K562 (cell line): Measurements from ENCODE around the gene POR. TPM values are rescaled to one million over a fixed set of nuclear protein-coding genes. Genes with fewer than 3 reads are reported as not detected.

Experiments used
- ATAC-seq: fragments of 200-7000 bp; cut with Tn5 transposase; 3 replicates; pipeline ENCODE4 v1.9.1; 2020; ENCODE audit warnings: moderate library complexity
- BruUV-seq: library from RNA; stranded (reverse); fragments of 400-500 nt; replicated peaks from 2 replicates; lab custom pipeline; 2021; lab: Mats Ljungman, UMichigan
- CTCF ChIA-PET: fragments of 300-600 bp; formaldehyde crosslinking; extraction: SDS; loops from one replicate; lab custom pipeline; 2021; ENCODE audit warnings: low intra/inter-chr PET ratio; lab: Yijun Ruan, JAX
- POLR2A ChIA-PET: fragments of 300-600, 350-650 bp; sonication (Branson Sonifier 250); formaldehyde crosslinking; extraction: SDS; loops from one replicate; lab custom pipeline; 2021; ENCODE audit warnings: antibody characterized with exemption, inconsistent platforms; lab: Yijun Ruan, JAX
- DNase-seq, 4 experiments: peaks; one replicate each; pipeline versions ENCODE4 v3.0.0 to v3.0.0-alpha.2; 2011 to 2018; ENCODE audit warnings: low spot score in 3 of 4, mixed read lengths in 3 of 4; ENCODE audit errors: extremely low read depth in 1 of 4
- FAIRE-seq: peaks from 2 replicates; lab custom pipeline; 2011; peaks lifted over from hg19 to GRCh38; lab: Jason Lieb, UNC
- H2AFZ ChIP-seq: 2 replicates; pipeline ENCODE4 v1.6.0; 2011; ENCODE audit warnings: low read depth, low read length, control low read depth, inconsistent platforms
- H3K27ac ChIP-seq: fragments of 200-600 bp; 3 replicates; pipeline ENCODE4 v1.8.0; 2011; ENCODE audit warnings: low read depth, mild to moderate bottlenecking, control low read depth, inconsistent platforms, low read length, moderate library complexity, mixed read lengths; ENCODE audit errors: extremely low read depth
- H3K27me3 ChIP-seq, 2 experiments: fragments of 300-600 bp in 1 of 2; 2 replicates in 1 of 2; 3 replicates in 1 of 2; pipeline versions ENCODE4 v1.6.0 to v1.8.0; 2011; ENCODE audit warnings: inconsistent platforms in 2 of 2, low read length in 2 of 2, mild to moderate bottlenecking in 1 of 2, mixed read lengths in 1 of 2, moderate library complexity in 1 of 2; ENCODE audit not compliant: control insufficient read depth in 2 of 2, insufficient read depth in 2 of 2
- H3K36me3 ChIP-seq: fragments of 300-600 bp; 3 replicates; pipeline ENCODE4 v1.8.0; 2011; ENCODE audit warnings: mild to moderate bottlenecking, low read length, inconsistent platforms; ENCODE audit not compliant: control insufficient read depth, insufficient read depth
- H3K4me1 ChIP-seq, 2 experiments: fragments of 200-600 bp in 1 of 2; replicated peaks in 1 of 2; 2 replicates in 1 of 2; 3 replicates in 1 of 2; pipeline versions ENCODE4 v1.5.1 to v1.8.0; 2011; ENCODE audit warnings: inconsistent platforms in 2 of 2, low read length in 2 of 2, mild to moderate bottlenecking in 1 of 2, mixed read lengths in 1 of 2, moderate library complexity in 1 of 2; ENCODE audit not compliant: control insufficient read depth in 2 of 2, insufficient read depth in 2 of 2
- H3K4me2 ChIP-seq: 2 replicates; pipeline ENCODE4 v1.6.1; 2011; ENCODE audit warnings: low read length, control low read depth, inconsistent platforms, mixed read lengths; ENCODE audit not compliant: insufficient read depth
- H3K4me3 ChIP-seq: fragments of 200-600 bp; sonication (generic), shearing (Covaris generic); 2 replicates; pipeline ENCODE4 v1.5.1; 2016; ENCODE audit warnings: control low read depth, inconsistent platforms
- H3K79me2 ChIP-seq: fragments of 200-600 bp; 3 replicates; pipeline ENCODE4 v1.8.0; 2011; ENCODE audit warnings: low read length, inconsistent platforms; ENCODE audit not compliant: control insufficient read depth, insufficient read depth
- H3K9ac ChIP-seq, 2 experiments: 2 replicates each; pipeline versions ENCODE4 v1.6.0 to v1.6.1; 2011; ENCODE audit warnings: low read depth in 2 of 2, low read length in 2 of 2, control low read depth in 1 of 2, inconsistent platforms in 1 of 2, mild to moderate bottlenecking in 1 of 2, mixed read lengths in 1 of 2; ENCODE audit not compliant: insufficient read depth in 1 of 2
- H3K9me1 ChIP-seq: one replicate; pipeline ENCODE4 v1.6.0; 2011; ENCODE audit warnings: inconsistent platforms, mild to moderate bottlenecking, low read length, moderate library complexity; ENCODE audit not compliant: control insufficient read depth, insufficient read depth
- H3K9me3 ChIP-seq: replicated peaks from 2 replicates; pipeline ENCODE4 v1.5.1; 2011; ENCODE audit warnings: low read depth, low read length, inconsistent platforms; ENCODE audit not compliant: control insufficient read depth, insufficient read depth
- H4K20me1 ChIP-seq: replicated peaks from 2 replicates; pipeline ENCODE4 v1.6.1; 2011; ENCODE audit warnings: low read length, inconsistent platforms, mixed read lengths; ENCODE audit not compliant: control insufficient read depth, insufficient read depth
- C11orf30 ChIP-seq: fragments of 450-650 bp; IDR thresholded peaks from 2 replicates; pipeline ENCODE4 v1.6.1; 2016; ENCODE audit warnings: low read depth, mild to moderate bottlenecking
- CEBPB ChIP-seq: fragments of 450-650 bp; IDR thresholded peaks from 2 replicates; pipeline ENCODE4 v1.6.1; 2016; ENCODE audit warnings: missing genetic modification characterization, missing compliant biosample characterization
- GABPB2 ChIP-seq: fragments of 250-450 bp; sonication (Bioruptor Pico); conservative IDR thresholded peaks from 2 replicates; pipeline ENCODE4 v1.5.1; 2021; ENCODE audit warnings: mild to moderate bottlenecking
- MAFG ChIP-seq: fragments of 450-650 bp; conservative IDR thresholded peaks from 2 replicates; pipeline ENCODE4 v1.6.1; 2016; ENCODE audit warnings: missing genetic modification characterization, missing compliant biosample characterization
- MAFK ChIP-seq: IDR thresholded peaks from 2 replicates; pipeline ENCODE4 v1.6.1; 2011; ENCODE audit warnings: low read length, improper control_type of control experiment
- NFE2 ChIP-seq: IDR thresholded peaks from 2 replicates; pipeline ENCODE4 v1.6.1; 2014; ENCODE audit warnings: antibody characterized with exemption, low read depth
- ZNF316 ChIP-seq: fragments of 450-650 bp; IDR thresholded peaks from 2 replicates; pipeline ENCODE4 v1.6.1; 2016
- WGBS: fragments of 100-300 bp; shearing (Covaris generic); methylation state at CpG from one replicate; pipeline ENCODE4 v1.1.6; 2016; ENCODE audit warnings: low coverage, mixed read lengths; ENCODE audit not compliant: insufficient coverage; ENCODE audit errors: missing lambda C conversion rate; 5-methylcytosine and 5-hydroxymethylcytosine counted together
- in situ Hi-C: fragments of 300-500 bp; cut with MboI; formaldehyde crosslinking; loops from 4 replicates; pipeline ENCODE4 v1.15.0; 2018; ENCODE audit warnings: inconsistent platforms, mixed read lengths
- intact Hi-C: fragments of 100-400 bp; cut with micrococcal nuclease; formaldehyde crosslinking; loops from 2 replicates; pipeline ENCODE4 v1.14.2; 2022
- polyA plus RNA-seq, 8 experiments: library from polyadenylated mRNA; depleted of rRNA in 4 of 8; stranded (reverse) in 5 of 8; unstranded in 3 of 8; fragments of >200 nt; fragmentation: Nextera tagmentation in 2 of 8; fragmentation: Illumina TruSeq in 1 of 8; extraction: Ambion mirVana in 2 of 8; extraction: Trizol in 1 of 8; gene quantifications; 2 replicates each; pipeline versions ENCODE4 v1.2.1 to v1.2.3, GENCODE V29; 2011 to 2014; ENCODE audit warnings: inconsistent platforms in 1 of 8, missing spikeins in 1 of 8
- total RNA-seq, 7 experiments: library from RNA; depleted of rRNA in 6 of 7; stranded (reverse); fragments of >200 nt in 6 of 7; fragmentation: Illumina TruSeq in 2 of 7; extraction: Trizol in 2 of 7; gene quantifications; 2 replicates each; pipeline versions ENCODE4 v1.2.1 to v1.2.3, GENCODE V29; 2011 to 2021; ENCODE audit warnings: low replicate concordance in 1 of 7
- TF ChIP-seq, protein P1 (sequence below): fragments of 450-650 bp; IDR thresholded peaks from 2 replicates; pipeline ENCODE4 v1.6.1; 2016
- TF ChIP-seq, protein P2 (sequence below): fragments of 250-450 bp; sonication (Bioruptor Pico); IDR thresholded peaks from 2 replicates; pipeline ENCODE4 v1.8.0; 2022; ENCODE audit warnings: moderate library complexity, mild to moderate bottlenecking, inconsistent platforms

Gene POR
- total and polyA plus RNA-seq, 9 of the 15 experiments (the other 6 are each of a cell fraction or from before 2014, with no cell fraction given) = 4.7 to 142 (median 40.8) TPM

DNA sequence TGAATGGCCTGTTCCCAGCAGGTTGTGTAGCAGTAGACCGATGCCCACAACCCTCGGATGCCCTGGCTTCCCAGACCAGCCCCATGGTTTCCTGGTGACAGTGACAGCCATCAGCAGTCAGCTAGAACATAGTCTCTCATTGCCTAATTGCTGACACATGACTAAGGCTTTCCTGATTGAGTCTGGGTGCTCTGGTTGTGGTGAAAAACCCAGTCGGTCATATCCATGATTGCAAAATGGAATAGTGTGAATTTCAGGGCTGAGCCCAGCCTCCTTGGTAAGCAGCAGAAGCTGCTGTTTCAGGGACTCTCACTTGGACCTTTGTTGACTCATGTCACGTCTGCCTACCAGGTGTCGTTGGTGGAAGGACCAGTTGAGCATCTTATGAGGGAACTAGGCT is 36.6 kb downstream of the POR start:
- peak; percentile 65 for TF ChIP-seq CEBPB
- TF ChIP-seq GABPB2 (CRISPR knock-in tag) = no peak
- peak; percentile 14; the same call in 1 of the 2 replicates for TF ChIP-seq NFE2
- peak; percentile 66 for TF ChIP-seq ZNF316
- 0 out of 2 replicates have a peak, but pooled peaks have one; percentile 6 for TF ChIP-seq MAFK
- peak; percentile 40; the same call in 1 of the 2 replicates for TF ChIP-seq C11orf30
- TF ChIP-seq, protein P1, sequence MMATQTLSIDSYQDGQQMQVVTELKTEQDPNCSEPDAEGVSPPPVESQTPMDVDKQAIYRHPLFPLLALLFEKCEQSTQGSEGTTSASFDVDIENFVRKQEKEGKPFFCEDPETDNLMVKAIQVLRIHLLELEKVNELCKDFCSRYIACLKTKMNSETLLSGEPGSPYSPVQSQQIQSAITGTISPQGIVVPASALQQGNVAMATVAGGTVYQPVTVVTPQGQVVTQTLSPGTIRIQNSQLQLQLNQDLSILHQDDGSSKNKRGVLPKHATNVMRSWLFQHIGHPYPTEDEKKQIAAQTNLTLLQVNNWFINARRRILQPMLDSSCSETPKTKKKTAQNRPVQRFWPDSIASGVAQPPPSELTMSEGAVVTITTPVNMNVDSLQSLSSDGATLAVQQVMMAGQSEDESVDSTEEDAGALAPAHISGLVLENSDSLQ = 0 out of 2 replicates have a peak, but pooled peaks have one; percentile 24
- TF ChIP-seq, protein P2, sequence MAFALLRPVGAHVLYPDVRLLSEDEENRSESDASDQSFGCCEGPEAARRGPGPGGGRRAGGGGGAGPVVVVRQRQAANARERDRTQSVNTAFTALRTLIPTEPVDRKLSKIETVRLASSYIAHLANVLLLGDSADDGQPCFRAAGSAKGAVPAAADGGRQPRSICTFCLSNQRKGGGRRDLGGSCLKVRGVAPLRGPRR (CRISPR knock-in tag) = no peak
- peak; percentile 47 for TF ChIP-seq MAFG (tag)
- intact Hi-C loops (no loop called here), in situ Hi-C loops (no loop called here)
- Histone ChIP-seq H3K4me3 (no peak overlapping the region), H3K9me3 (no peaks in the 10 kb centered on the region), H3K36me3 (peaks cover 40% of the 10 kb centered on the region), H3K27me3 (no peaks in the 10 kb centered on the region), H3K4me1 (no peaks in the 10 kb centered on the region; a peak in 1 of 5 replicates), H3K27ac (no peak overlapping the region), H3K9ac (no peak overlapping the region), H2AFZ (no peak overlapping the region), H3K9me1 (no peaks in the 10 kb centered on the region), H3K4me2 (no peak overlapping the region), H4K20me1 (peaks cover 7% of the 10 kb centered on the region; the same call in 1 of the 2 replicates), H3K79me2 (peaks cover 25% of the 10 kb centered on the region)
- ChIA-PET CTCF (no interaction called here), POLR2A (interaction anchor here (0.6 kb wide), 1 partner anchor 15 kb away, joined by 4 read pairs; no protein-coding TSS in a partner anchor)
- 68% methylated on average over 5 of the region's 5 CpGs for WGBS
- no TSS peak for BruUV-seq
- FAIRE-seq (peak; percentile 52), ATAC-seq (no peak; the same call in 2 of the 3 replicates), DNase-seq (no peak)
